Gastrocnemius medialis (tissue), 4 donors: ENCODE data around the gene CARNS1.

ENCODE experiments used
- POLR2A ChIP-seq, 2 donors: fragments of 450-650 bp; IDR thresholded peaks; one replicate each; pipeline ENCODE4 v1.6.1; 2017; ENCODE audit warnings: antibody characterized with exemption in 2 of 2, mild to moderate bottlenecking in 2 of 2, moderate library complexity in 2 of 2
- TF ChIP-seq, protein P1 (sequence below), 5 experiments: fragments of 450-650 bp in 3 of 5; fragments of 200-600 bp in 2 of 5; sonication (generic) in 2 of 5; IDR thresholded peaks in 4 of 5; conservative IDR thresholded peaks in 1 of 5; 1 replicate in 4 of 5; 2 replicates in 1 of 5; pipeline ENCODE4 v1.5.1; 2016 to 2019; ENCODE audit warnings: antibody characterized with exemption in 5 of 5, mild to moderate bottlenecking in 3 of 5, moderate library complexity in 3 of 5

DNA sequence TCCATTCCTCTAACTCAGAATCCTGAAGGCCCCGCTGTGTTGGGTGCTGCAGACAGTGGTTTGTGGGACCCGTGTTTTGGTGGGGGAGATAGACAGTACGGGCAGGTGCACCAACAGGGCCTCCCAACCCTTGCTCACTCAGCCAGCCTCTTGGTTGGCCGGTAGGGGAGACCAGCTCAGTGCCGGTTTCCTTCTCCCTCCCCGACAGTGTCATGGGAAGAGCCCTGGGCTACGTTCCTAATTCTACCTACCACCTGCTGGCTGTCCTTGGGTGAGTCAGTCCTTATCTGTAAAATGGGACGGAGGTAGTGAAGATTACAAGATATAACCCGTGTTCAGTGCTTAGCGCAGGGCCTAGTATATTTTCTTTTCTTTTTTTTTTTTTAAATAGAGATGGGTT lies 47.7 kb downstream of the CARNS1 start:
- TF ChIP-seq, protein P1, sequence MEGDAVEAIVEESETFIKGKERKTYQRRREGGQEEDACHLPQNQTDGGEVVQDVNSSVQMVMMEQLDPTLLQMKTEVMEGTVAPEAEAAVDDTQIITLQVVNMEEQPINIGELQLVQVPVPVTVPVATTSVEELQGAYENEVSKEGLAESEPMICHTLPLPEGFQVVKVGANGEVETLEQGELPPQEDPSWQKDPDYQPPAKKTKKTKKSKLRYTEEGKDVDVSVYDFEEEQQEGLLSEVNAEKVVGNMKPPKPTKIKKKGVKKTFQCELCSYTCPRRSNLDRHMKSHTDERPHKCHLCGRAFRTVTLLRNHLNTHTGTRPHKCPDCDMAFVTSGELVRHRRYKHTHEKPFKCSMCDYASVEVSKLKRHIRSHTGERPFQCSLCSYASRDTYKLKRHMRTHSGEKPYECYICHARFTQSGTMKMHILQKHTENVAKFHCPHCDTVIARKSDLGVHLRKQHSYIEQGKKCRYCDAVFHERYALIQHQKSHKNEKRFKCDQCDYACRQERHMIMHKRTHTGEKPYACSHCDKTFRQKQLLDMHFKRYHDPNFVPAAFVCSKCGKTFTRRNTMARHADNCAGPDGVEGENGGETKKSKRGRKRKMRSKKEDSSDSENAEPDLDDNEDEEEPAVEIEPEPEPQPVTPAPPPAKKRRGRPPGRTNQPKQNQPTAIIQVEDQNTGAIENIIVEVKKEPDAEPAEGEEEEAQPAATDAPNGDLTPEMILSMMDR (IDR thresholded peaks at IDR 0.05 in 4 of 5, conservative IDR thresholded peaks at IDR 0.05 in 1 of 5): no peak
- TF ChIP-seq POLR2A (IDR thresholded peaks at IDR 0.05): no peak
